Endothelial cell of umbilical vein (primary cell): ENCODE results near the gene LRRC8E. TPM values are rescaled to one million over a fixed set of nuclear protein-coding genes. Genes with fewer than 3 reads are reported as not detected.

ENCODE experiments used
- BruUV-seq: library from RNA; stranded (reverse); fragments of 400-500 nt; replicated peaks from 2 replicates; lab custom pipeline; 2021; lab: Mats Ljungman, UMichigan
- CTCF ChIA-PET: fragments of 300-600, 350-600 bp; sonication (Branson Sonifier 250); formaldehyde crosslinking; loops from one replicate; lab custom pipeline; 2021; ENCODE audit warnings: antibody characterized with exemption, inconsistent platforms; lab: Charles Lee
- POLR2A ChIA-PET: fragments of 300-600, 350-600 bp; sonication (Branson Sonifier 250); formaldehyde crosslinking; loops from one replicate; lab custom pipeline; 2021; ENCODE audit warnings: antibody characterized with exemption, inconsistent platforms; lab: Charles Lee
- DNase-seq: peaks from one replicate; pipeline ENCODE4 v3.0.0-alpha.2; 2011; ENCODE audit warnings: low read depth, low spot score
- FAIRE-seq: peaks from 2 replicates; lab custom pipeline; 2011; peaks lifted over from hg19 to GRCh38; lab: Jason Lieb, UNC
- H2AFZ ChIP-seq: 2 replicates; pipeline ENCODE4 v1.6.0; 2012; ENCODE audit warnings: low read depth, low read length, control low read depth, inconsistent platforms
- H3K27ac ChIP-seq: 2 replicates; pipeline ENCODE4 v1.5.1; 2011; ENCODE audit warnings: low read depth, mild to moderate bottlenecking, control low read depth, low read length, moderate library complexity; ENCODE audit not compliant: insufficient read depth
- H3K27me3 ChIP-seq, 2 experiments: 2 replicates each; pipeline versions ENCODE4 v1.6.0 to v1.6.1; 2011; ENCODE audit warnings: low read length in 2 of 2, mixed read lengths in 1 of 2; ENCODE audit not compliant: control insufficient read depth in 2 of 2, insufficient read depth in 2 of 2
- H3K36me3 ChIP-seq, 2 experiments: 2 replicates in 1 of 2; 3 replicates in 1 of 2; pipeline ENCODE4 v1.5.1; 2011; ENCODE audit warnings: low read length in 2 of 2, mild to moderate bottlenecking in 1 of 2, moderate library complexity in 1 of 2; ENCODE audit not compliant: control insufficient read depth in 2 of 2, insufficient read depth in 2 of 2; ENCODE audit errors: extremely low read depth in 1 of 2
- H3K4me1 ChIP-seq: 3 replicates; pipeline ENCODE4 v1.5.1; 2011; ENCODE audit warnings: mild to moderate bottlenecking, low read length; ENCODE audit not compliant: control insufficient read depth, insufficient read depth; ENCODE audit errors: extremely low read depth
- H3K4me2 ChIP-seq: 2 replicates; pipeline ENCODE4 v1.6.1; 2011; ENCODE audit warnings: low read length, control low read depth, mixed read lengths; ENCODE audit not compliant: insufficient read depth
- H3K4me3 ChIP-seq, 3 experiments: fragments of 200-600 bp in 1 of 3; sonication (generic), shearing (Covaris generic) in 1 of 3; replicated peaks in 1 of 3; 2 replicates each; pipeline ENCODE4 v1.5.1; 2011 to 2016; ENCODE audit warnings: control low read depth in 3 of 3, low read length in 3 of 3, mild to moderate bottlenecking in 2 of 3, inconsistent platforms in 1 of 3, low read depth in 1 of 3, moderate library complexity in 1 of 3; ENCODE audit not compliant: insufficient read depth in 1 of 3
- H3K79me2 ChIP-seq: 2 replicates; pipeline ENCODE4 v1.6.0; 2012; ENCODE audit warnings: low read length, inconsistent platforms; ENCODE audit not compliant: control insufficient read depth, insufficient read depth
- H3K9ac ChIP-seq: replicated peaks from 2 replicates; pipeline ENCODE3; 2011; ENCODE audit warnings: low read length, control low read depth; ENCODE audit not compliant: insufficient read depth; ENCODE audit errors: extremely low read depth
- H3K9me1 ChIP-seq: replicated peaks from 3 replicates; pipeline ENCODE4 v1.6.0; 2011; ENCODE audit warnings: mild to moderate bottlenecking, low read length; ENCODE audit not compliant: control insufficient read depth, insufficient read depth; ENCODE audit errors: extremely low read depth
- H3K9me3 ChIP-seq: replicated peaks from 2 replicates; pipeline ENCODE4 v1.5.1; 2012; ENCODE audit warnings: low read length, inconsistent platforms; ENCODE audit not compliant: control insufficient read depth, insufficient read depth
- H4K20me1 ChIP-seq: replicated peaks from 2 replicates; pipeline ENCODE3; 2011; ENCODE audit warnings: mild to moderate bottlenecking, low read length; ENCODE audit not compliant: control insufficient read depth, insufficient read depth; ENCODE audit errors: extremely low read depth
- EZH2 ChIP-seq: IDR thresholded peaks from 2 replicates; pipeline ENCODE4 v1.6.1; 2012; ENCODE audit warnings: borderline replicate concordance, low read depth, mild to moderate bottlenecking, moderate library complexity, low read length, inconsistent platforms; ENCODE audit not compliant: severe bottlenecking
- FOS ChIP-seq: IDR thresholded peaks from 2 replicates; pipeline ENCODE4 v1.6.1; 2011; ENCODE audit warnings: mild to moderate bottlenecking, low read length, moderate library complexity, borderline replicate concordance; ENCODE audit not compliant: insufficient read depth
- JUN ChIP-seq: IDR thresholded peaks from 2 replicates; pipeline ENCODE4 v1.6.1; 2011; ENCODE audit warnings: borderline replicate concordance, low read depth; ENCODE audit not compliant: insufficient read length, insufficient read depth
- MYC ChIP-seq: IDR thresholded peaks from one replicate; pipeline ENCODE4 v1.6.1; 2011; ENCODE audit warnings: mild to moderate bottlenecking, low read depth, low read length
- POLR2A ChIP-seq: IDR thresholded peaks from 2 replicates; pipeline ENCODE4 v1.6.1; 2012; ENCODE audit warnings: low read depth, mild to moderate bottlenecking, control low read depth, low read length
- dilution Hi-C: fragments of 300-500 bp; cut with MboI; formaldehyde crosslinking; loops from one replicate; pipeline ENCODE4 v1.15.0; 2019; ENCODE audit warnings: low sequenced_read_pairs; ENCODE audit not compliant: extremely low pct_ligation_motif_present
- intact Hi-C: fragments of 100-400 bp; cut with micrococcal nuclease; formaldehyde crosslinking; loops from one replicate; pipeline ENCODE4 v1.10.0; 2022
- polyA plus RNA-seq, 4 experiments: library from polyadenylated mRNA; depleted of rRNA in 3 of 4; stranded (reverse) in 3 of 4; unstranded in 1 of 4; fragments of >200 nt; gene quantifications; 2 replicates each; pipeline versions ENCODE4 v1.2.1 to v1.2.3, GENCODE V29; 2011 to 2012; ENCODE audit warnings: missing spikeins in 1 of 4
- total RNA-seq: library from RNA; stranded (reverse); gene quantifications from 2 replicates; pipeline ENCODE4 v1.2.3, GENCODE V29; 2021
- TF ChIP-seq, protein P1 (sequence below): IDR thresholded peaks from 2 replicates; pipeline ENCODE4 v1.6.1; 2011; ENCODE audit not compliant: insufficient read depth, insufficient read length

The LRRC8E gene
- total and polyA plus RNA-seq, 2 donors (not counting 3 experiments of a cell fraction or from before 2014, with no cell fraction given) = 1.1 to 1.6 TPM

DNA sequence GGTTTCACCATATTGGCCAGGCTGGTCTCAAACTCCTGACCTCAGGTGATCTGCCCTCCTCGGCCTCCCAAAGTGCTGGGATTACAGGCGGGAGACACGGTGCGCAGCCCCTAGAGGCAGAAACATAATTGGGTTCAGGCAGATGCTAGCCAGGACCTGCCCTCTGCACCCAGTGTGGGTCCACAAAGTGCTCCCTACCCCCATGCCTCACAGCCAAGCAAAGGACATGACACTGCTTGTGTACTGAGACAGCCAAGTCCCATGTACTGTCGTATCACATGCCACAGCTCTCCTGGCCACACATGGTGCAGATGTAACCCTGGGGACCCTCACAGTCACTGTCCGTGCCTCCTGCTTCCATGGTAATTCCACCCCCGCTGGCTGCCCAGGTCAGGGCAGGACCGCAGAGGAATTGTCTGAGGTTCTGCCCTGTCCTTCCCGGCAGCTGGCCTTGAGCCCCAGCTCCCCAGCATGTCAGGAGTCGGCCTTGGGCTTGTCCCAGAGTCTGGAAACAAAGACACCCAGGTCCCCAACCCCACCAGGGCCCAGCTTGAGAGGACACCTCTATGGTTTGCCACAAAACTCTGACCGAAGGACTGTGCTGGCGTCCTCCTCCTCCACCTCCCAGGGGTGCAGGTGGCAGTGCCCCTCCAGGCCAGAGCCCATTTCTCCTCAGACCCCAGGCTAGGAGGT, 21.8 kb upstream of the LRRC8E start:
- Histone ChIP-seq H4K20me1 (no peaks in the 10 kb centered on the region), H3K27me3 (peaks cover 12 to 21% of the 10 kb centered on the region in 2 experiments), H3K4me2 (no peak overlapping the region), H3K9me1 (no peaks in the 10 kb centered on the region), H3K9ac (no peak overlapping the region), H3K4me1 (peaks cover 7% of the 10 kb centered on the region), H3K27ac (no peak overlapping the region), H3K9me3 (no peaks in the 10 kb centered on the region), H3K4me3 (no peak overlapping the region), H2AFZ (no peak overlapping the region), H3K36me3 (no peaks in the 10 kb centered on the region), H3K79me2 (no peaks in the 10 kb centered on the region)
- ChIA-PET POLR2A (no interaction called here), CTCF (no interaction called here)
- dilution Hi-C loops = no loop called here
- no TSS peak for BruUV-seq
- intact Hi-C loops = no loop called here
- DNase-seq (no peak), FAIRE-seq (no peak)
- TF ChIP-seq JUN = no peak
- TF ChIP-seq, protein P1, sequence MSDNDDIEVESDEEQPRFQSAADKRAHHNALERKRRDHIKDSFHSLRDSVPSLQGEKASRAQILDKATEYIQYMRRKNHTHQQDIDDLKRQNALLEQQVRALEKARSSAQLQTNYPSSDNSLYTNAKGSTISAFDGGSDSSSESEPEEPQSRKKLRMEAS = no peak
- TF ChIP-seq EZH2 = no peak
- no peak for TF ChIP-seq POLR2A
- TF ChIP-seq MYC = no peak
- TF ChIP-seq FOS = no peak
